Measurements from ENCODE around the gene JAG2.

JAG2 gene

DNA sequence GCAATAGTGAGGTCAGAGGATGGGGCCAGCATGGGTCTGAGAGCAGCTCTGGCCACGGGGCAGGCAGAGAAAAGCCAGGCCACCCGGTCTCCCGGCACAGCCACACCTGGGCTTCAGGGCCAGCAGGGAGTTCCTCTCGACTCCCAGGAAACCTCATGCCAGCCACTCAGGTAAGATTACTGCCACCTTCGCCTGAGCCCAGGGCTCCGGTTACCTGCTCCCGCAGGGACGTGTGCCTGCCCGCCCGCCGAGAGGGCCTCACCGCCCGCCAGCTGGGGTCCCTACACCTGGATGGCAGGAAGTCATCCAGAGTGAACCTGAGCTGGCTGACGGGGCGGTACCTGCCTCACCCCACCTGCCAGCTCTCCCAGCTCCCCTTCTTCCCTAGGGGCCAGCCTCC is 7.3 kb downstream of the JAG2 start:
- Histone ChIP-seq H3K9me3 (ENCODE audit: control insufficient read depth, low read length) (peaks cover 5% of the 10 kb centered on the region), H3K9ac (ENCODE audit: low read length) (no peak overlapping the region), H3K4me1 (ENCODE audit: control insufficient read depth, insufficient read depth, low read length) (no peaks in the 10 kb centered on the region), H3K4me3 (ENCODE audit: low read length) (no peak overlapping the region), H3K36me3 (ENCODE audit: control insufficient read depth, insufficient read depth, low read length, severe bottlenecking) (no peaks in the 10 kb centered on the region), H3K27me3 (replicated peaks; ENCODE audit: control insufficient read depth, insufficient read depth, low read length) (peaks cover 5% of the 10 kb centered on the region)
- DNase-seq (ENCODE audit: low read depth), result no peak

GRCh38 chr14:105160776-105161175 is 7.8 kb downstream of the JAG2 start:
- no peak overlapping the region for H3K9ac ChIP-seq (ENCODE audit: low read length)
- no peaks in the 10 kb centered on the region for H3K4me1 ChIP-seq (ENCODE audit: control insufficient read depth, insufficient read depth, low read length)
- peaks cover 5% of the 10 kb centered on the region for H3K9me3 ChIP-seq (ENCODE audit: control insufficient read depth, low read length)
- DNase-seq (ENCODE audit: low read depth), result no peak
- peaks cover 5% of the 10 kb centered on the region for H3K27me3 ChIP-seq (replicated peaks; ENCODE audit: control insufficient read depth, insufficient read depth, low read length)
- no peaks in the 10 kb centered on the region for H3K36me3 ChIP-seq (ENCODE audit: control insufficient read depth, insufficient read depth, low read length, severe bottlenecking)
- no peak overlapping the region for H3K4me3 ChIP-seq (ENCODE audit: low read length)

DNA sequence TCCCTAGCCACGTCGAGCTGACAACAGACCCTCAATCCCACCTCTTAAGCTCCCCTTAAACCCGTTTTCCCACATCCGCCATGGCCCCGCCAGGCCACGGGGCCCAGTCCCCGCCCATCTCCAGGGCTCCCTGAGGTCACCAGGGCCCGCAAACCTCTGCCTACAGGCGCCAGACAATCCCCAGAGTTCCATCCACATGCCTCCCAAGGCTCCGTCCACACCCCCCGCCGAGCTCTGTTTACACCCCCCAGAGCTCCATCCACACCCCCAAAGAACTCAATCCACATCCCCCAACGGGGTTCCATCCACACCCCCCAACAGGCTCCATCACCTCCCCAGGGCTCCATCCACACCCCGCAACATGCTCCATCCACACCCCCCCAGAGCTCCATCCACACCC is 9.2 kb downstream of the JAG2 start:
- DNase-seq (ENCODE audit: low read depth), result no peak
- no peaks in the 10 kb centered on the region for H3K4me1 ChIP-seq (ENCODE audit: control insufficient read depth, insufficient read depth, low read length)
- H3K9me3 ChIP-seq (ENCODE audit: control insufficient read depth, low read length), result peaks cover 5% of the 10 kb centered on the region
- no peaks in the 10 kb centered on the region for H3K36me3 ChIP-seq (ENCODE audit: control insufficient read depth, insufficient read depth, low read length, severe bottlenecking)
- H3K9ac ChIP-seq (ENCODE audit: low read length), result no peak overlapping the region
- peaks cover 5% of the 10 kb centered on the region for H3K27me3 ChIP-seq (replicated peaks; ENCODE audit: control insufficient read depth, insufficient read depth, low read length)
- no peak overlapping the region for H3K4me3 ChIP-seq (ENCODE audit: low read length)

GRCh38 chr14:105158794-105159193 is 9.8 kb downstream of the JAG2 start:
- Histone ChIP-seq H3K36me3 (ENCODE audit: control insufficient read depth, insufficient read depth, low read length, severe bottlenecking) (no peaks in the 10 kb centered on the region), H3K4me3 (ENCODE audit: low read length) (no peak overlapping the region), H3K9ac (ENCODE audit: low read length) (no peak overlapping the region), H3K27me3 (replicated peaks; ENCODE audit: control insufficient read depth, insufficient read depth, low read length) (peaks cover 6% of the 10 kb centered on the region), H3K9me3 (ENCODE audit: control insufficient read depth, low read length) (peaks cover 5% of the 10 kb centered on the region), H3K4me1 (ENCODE audit: control insufficient read depth, insufficient read depth, low read length) (no peaks in the 10 kb centered on the region)
- DNase-seq (ENCODE audit: low read depth), result no peak

DNA sequence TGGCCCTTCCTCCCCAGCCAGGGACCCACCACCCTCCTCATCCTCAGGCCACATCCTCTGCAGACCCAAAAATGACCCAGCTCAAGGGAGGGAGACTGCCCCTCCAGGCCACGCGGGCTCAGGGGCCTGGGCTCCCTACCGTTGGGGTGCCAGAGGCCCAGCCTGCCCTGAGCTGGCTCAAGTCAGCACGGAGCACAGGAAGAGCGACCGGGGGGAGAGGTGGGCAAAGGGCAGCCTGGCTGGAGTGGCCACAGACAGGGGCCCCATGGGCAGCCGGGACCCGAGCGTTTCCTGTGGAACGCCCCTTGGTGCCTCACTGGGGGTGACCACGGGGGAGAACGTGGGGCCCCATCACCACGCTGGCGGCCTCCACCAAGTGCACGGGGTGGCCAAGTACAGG is 10.7 kb downstream of the JAG2 start:
- DNase-seq (ENCODE audit: low read depth), result no peak
- Histone ChIP-seq H3K4me3 (ENCODE audit: low read length) (no peak overlapping the region), H3K9me3 (ENCODE audit: control insufficient read depth, low read length) (peaks cover 5% of the 10 kb centered on the region), H3K36me3 (ENCODE audit: control insufficient read depth, insufficient read depth, low read length, severe bottlenecking) (no peaks in the 10 kb centered on the region), H3K27me3 (replicated peaks; ENCODE audit: control insufficient read depth, insufficient read depth, low read length) (peaks cover 14% of the 10 kb centered on the region), H3K4me1 (ENCODE audit: control insufficient read depth, insufficient read depth, low read length) (no peaks in the 10 kb centered on the region), H3K9ac (ENCODE audit: low read length) (no peak overlapping the region)

- H3K36me3 ChIP-seq (ENCODE audit: control insufficient read depth, insufficient read depth, low read length, severe bottlenecking), result no peaks in the 10 kb centered on the region
- peaks cover 5% of the 10 kb centered on the region for H3K9me3 ChIP-seq (ENCODE audit: control insufficient read depth, low read length)
- no peak overlapping the region for H3K9ac ChIP-seq (ENCODE audit: low read length)
- no peak for DNase-seq (ENCODE audit: low read depth)
- H3K4me3 ChIP-seq (ENCODE audit: low read length), result no peak overlapping the region
- peaks cover 15% of the 10 kb centered on the region for H3K27me3 ChIP-seq (replicated peaks; ENCODE audit: control insufficient read depth, insufficient read depth, low read length)
- no peaks in the 10 kb centered on the region for H3K4me1 ChIP-seq (ENCODE audit: control insufficient read depth, insufficient read depth, low read length)
Measured at GRCh38 chr14:105156414-105157375, 11.9 kb downstream of the JAG2 start.

DNA sequence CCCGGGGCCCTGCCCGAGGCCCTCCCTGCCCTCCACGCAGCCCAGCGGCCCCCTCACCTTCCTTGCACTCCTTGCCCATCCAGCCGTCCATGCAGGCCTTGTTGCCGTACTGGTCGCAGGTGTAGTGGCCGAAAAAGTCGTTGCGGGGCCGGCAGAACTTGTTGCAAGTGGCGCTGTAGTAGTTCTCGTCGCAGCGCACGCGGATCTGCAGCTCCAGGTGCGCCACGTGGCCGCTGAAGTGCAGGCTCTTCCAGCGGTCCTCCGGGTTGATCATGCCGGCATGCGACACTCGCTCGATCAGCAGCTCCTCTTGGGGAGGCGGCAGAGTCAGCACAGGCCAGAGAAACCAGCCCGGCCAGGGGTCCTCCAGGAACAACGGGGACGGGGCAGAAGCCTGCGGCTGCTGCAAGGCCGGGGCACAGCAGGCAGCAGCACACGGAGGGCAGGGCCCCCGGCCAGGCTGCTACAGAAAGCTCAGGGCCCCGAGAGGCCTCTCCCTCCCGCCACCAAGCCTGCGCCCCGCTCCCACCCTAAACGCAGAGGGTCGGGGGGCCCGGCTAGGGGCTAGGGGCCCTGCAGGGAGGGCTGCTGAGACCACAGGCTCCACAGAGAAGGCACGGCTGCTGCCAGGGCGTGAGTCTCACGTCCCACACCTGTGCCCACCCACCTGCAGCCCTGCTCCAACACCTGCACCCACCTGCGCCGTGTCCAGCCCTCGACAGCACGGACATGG is 12.7 kb downstream of the JAG2 start:
- Histone ChIP-seq H3K36me3 (ENCODE audit: control insufficient read depth, insufficient read depth, low read length, severe bottlenecking) (no peaks in the 10 kb centered on the region), H3K9ac (ENCODE audit: low read length) (no peak overlapping the region), H3K9me3 (ENCODE audit: control insufficient read depth, low read length) (peaks cover 5% of the 10 kb centered on the region), H3K4me3 (ENCODE audit: low read length) (no peak overlapping the region), H3K27me3 (replicated peaks; ENCODE audit: control insufficient read depth, insufficient read depth, low read length) (peaks cover 15% of the 10 kb centered on the region), H3K4me1 (ENCODE audit: control insufficient read depth, insufficient read depth, low read length) (no peaks in the 10 kb centered on the region)
- no peak for DNase-seq (ENCODE audit: low read depth)

GRCh38 chr14:105155071-105155651 is 13.4 kb downstream of the JAG2 start:
- Histone ChIP-seq H3K27me3 (replicated peaks; ENCODE audit: control insufficient read depth, insufficient read depth, low read length) (peaks cover 15% of the 10 kb centered on the region), H3K9me3 (ENCODE audit: control insufficient read depth, low read length) (peaks cover 5% of the 10 kb centered on the region), H3K4me1 (ENCODE audit: control insufficient read depth, insufficient read depth, low read length) (no peaks in the 10 kb centered on the region), H3K36me3 (ENCODE audit: control insufficient read depth, insufficient read depth, low read length, severe bottlenecking) (no peaks in the 10 kb centered on the region), H3K4me3 (ENCODE audit: low read length) (no peak overlapping the region), H3K9ac (ENCODE audit: low read length) (no peak overlapping the region)
- DNase-seq (ENCODE audit: low read depth), result no peak

DNA sequence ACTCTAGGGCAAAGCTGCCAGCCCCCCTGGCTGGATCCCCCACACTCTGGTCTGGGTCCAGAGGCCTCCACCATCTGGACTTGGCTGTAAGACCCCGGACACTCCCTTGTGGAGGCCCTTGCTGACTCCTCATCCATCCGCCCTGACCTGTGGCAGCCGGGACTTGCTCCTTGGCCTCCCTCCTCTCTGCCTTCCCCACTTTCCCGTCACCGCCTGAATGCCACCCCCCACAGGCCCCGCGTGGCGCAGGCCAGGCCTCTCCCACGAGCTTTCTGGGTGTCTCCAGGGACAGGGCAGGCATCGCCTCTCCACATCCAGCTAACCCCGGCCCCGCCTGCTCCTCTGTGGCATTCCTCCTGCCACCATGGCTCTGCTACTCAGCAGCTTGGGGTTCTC is 14.1 kb downstream of the JAG2 start:
- Histone ChIP-seq H3K36me3 (ENCODE audit: control insufficient read depth, insufficient read depth, low read length, severe bottlenecking) (no peaks in the 10 kb centered on the region), H3K9me3 (ENCODE audit: control insufficient read depth, low read length) (peaks cover 5% of the 10 kb centered on the region), H3K9ac (ENCODE audit: low read length) (no peak overlapping the region), H3K4me1 (ENCODE audit: control insufficient read depth, insufficient read depth, low read length) (no peaks in the 10 kb centered on the region), H3K27me3 (replicated peaks; ENCODE audit: control insufficient read depth, insufficient read depth, low read length) (peaks cover 15% of the 10 kb centered on the region), H3K4me3 (ENCODE audit: low read length) (no peak overlapping the region)
- DNase-seq (ENCODE audit: low read depth), result no peak

DNA sequence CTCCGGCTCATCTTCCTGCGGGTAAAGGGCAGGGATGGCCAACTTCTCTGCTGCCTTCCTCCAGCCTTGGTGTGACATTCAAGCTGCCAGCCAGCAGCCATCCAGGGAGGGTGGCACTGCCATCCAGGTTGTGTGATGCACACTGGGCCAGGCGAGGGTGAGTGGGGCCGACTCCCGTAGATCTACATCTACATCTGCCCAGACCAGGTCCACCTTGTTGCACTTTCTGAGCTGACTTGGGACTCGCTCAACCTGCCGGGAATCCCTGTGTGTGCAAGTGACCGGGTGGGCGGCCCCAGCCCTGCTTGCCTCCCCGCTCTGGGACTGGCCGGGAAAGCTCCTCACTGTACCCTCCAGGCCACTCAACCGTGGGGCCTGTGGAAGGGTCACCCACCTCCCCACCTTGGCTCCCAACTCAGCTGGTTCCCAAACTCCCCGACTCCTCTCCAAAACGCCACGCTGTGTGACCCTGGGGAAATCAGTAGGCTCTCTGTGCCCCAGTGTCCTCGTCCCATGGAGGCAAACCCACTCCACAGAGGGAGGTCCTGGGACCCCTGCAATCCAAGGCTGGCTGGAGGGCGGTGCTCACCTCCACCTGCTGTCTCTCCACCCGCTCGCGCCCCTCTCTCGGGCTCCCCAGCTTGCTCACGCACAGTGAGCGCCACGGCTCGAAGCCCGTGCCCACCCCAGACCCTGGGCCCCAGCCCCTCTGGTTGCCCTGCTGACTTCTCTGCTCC is 14.7 kb downstream of the JAG2 start:
- Histone ChIP-seq H3K27me3 (replicated peaks; ENCODE audit: control insufficient read depth, insufficient read depth, low read length) (peaks cover 15% of the 10 kb centered on the region), H3K36me3 (ENCODE audit: control insufficient read depth, insufficient read depth, low read length, severe bottlenecking) (no peaks in the 10 kb centered on the region), H3K9ac (ENCODE audit: low read length) (no peak overlapping the region), H3K4me1 (ENCODE audit: control insufficient read depth, insufficient read depth, low read length) (no peaks in the 10 kb centered on the region), H3K4me3 (ENCODE audit: low read length) (no peak overlapping the region), H3K9me3 (ENCODE audit: control insufficient read depth, low read length) (peaks cover 5% of the 10 kb centered on the region)
- DNase-seq (ENCODE audit: low read depth), result no peak

- H3K36me3 ChIP-seq (ENCODE audit: control insufficient read depth, insufficient read depth, low read length, severe bottlenecking), result no peaks in the 10 kb centered on the region
- no peak overlapping the region for H3K9ac ChIP-seq (ENCODE audit: low read length)
- H3K27me3 ChIP-seq (replicated peaks; ENCODE audit: control insufficient read depth, insufficient read depth, low read length), result peaks cover 15% of the 10 kb centered on the region
- no peak overlapping the region for H3K4me3 ChIP-seq (ENCODE audit: low read length)
- DNase-seq (ENCODE audit: low read depth), result no peak
- no peaks in the 10 kb centered on the region for H3K4me1 ChIP-seq (ENCODE audit: control insufficient read depth, insufficient read depth, low read length)
- H3K9me3 ChIP-seq (ENCODE audit: control insufficient read depth, low read length), result peaks cover 5% of the 10 kb centered on the region
Measured at GRCh38 chr14:105153331-105153731, 15.2 kb downstream of the JAG2 start.
